Keratinocyte (primary cell): ENCODE data around the gene PRKN. TPM values are rescaled to one million over a fixed set of nuclear protein-coding genes. Genes with fewer than 3 reads are reported as not detected.
"Not testable (repeated sequence)": the region's sequence is repeated elsewhere in the genome, so short reads cannot be mapped to it uniquely, and the experiment has no call there.

ENCODE experiments used
- DNase-seq: peaks from one replicate; pipeline ENCODE4 v3.0.0-alpha.2; 2011; ENCODE audit warnings: low read depth, missing footprints, low spot score
- FAIRE-seq: peaks from 2 replicates; lab custom pipeline; 2011; peaks lifted over from hg19 to GRCh38; lab: Jason Lieb, UNC
- H2AFZ ChIP-seq: 2 replicates; pipeline ENCODE4 v1.6.0; 2012; ENCODE audit warnings: low read length, control low read depth, inconsistent platforms; ENCODE audit not compliant: control insufficient read depth
- H3K27ac ChIP-seq: 2 replicates; pipeline ENCODE4 v1.5.1; 2011; ENCODE audit warnings: low read length; ENCODE audit not compliant: control insufficient read depth, insufficient read depth
- H3K27me3 ChIP-seq: 3 replicates; pipeline ENCODE4 v1.6.0; 2011; ENCODE audit warnings: low read length; ENCODE audit not compliant: control insufficient read depth, insufficient read depth; ENCODE audit errors: extremely low read depth
- H3K36me3 ChIP-seq, 2 experiments: 2 replicates in 1 of 2; 3 replicates in 1 of 2; pipeline ENCODE4 v1.5.1; 2011; ENCODE audit warnings: low read length in 2 of 2, mild to moderate bottlenecking in 1 of 2; ENCODE audit not compliant: control insufficient read depth in 2 of 2, insufficient read depth in 2 of 2; ENCODE audit errors: extremely low read depth in 1 of 2
- H3K4me1 ChIP-seq: 3 replicates; pipeline ENCODE4 v1.5.1; 2011; ENCODE audit warnings: low read length; ENCODE audit not compliant: control insufficient read depth, insufficient read depth; ENCODE audit errors: extremely low read depth
- H3K4me2 ChIP-seq: 3 replicates; pipeline ENCODE4 v1.6.0; 2011; ENCODE audit warnings: low read depth, low read length; ENCODE audit not compliant: control insufficient read depth, insufficient read depth; ENCODE audit errors: extremely low read depth
- H3K4me3 ChIP-seq, 3 experiments: fragments of 200-600 bp in 1 of 3; sonication (generic) in 1 of 3; 2 replicates in 2 of 3; 3 replicates in 1 of 3; pipeline ENCODE4 v1.5.1; 2011 to 2016; ENCODE audit warnings: low read length in 3 of 3, mild to moderate bottlenecking in 3 of 3, control low read depth in 2 of 3, inconsistent platforms in 1 of 3, low read depth in 1 of 3, mixed read lengths in 1 of 3, mixed run types in 1 of 3, moderate library complexity in 1 of 3; ENCODE audit not compliant: control insufficient read depth in 2 of 3, insufficient read depth in 2 of 3; ENCODE audit errors: extremely low read depth in 1 of 3
- H3K79me2 ChIP-seq: 2 replicates; pipeline ENCODE4 v1.6.0; 2012; ENCODE audit warnings: low read length; ENCODE audit not compliant: control insufficient read depth, insufficient read depth
- H3K9ac ChIP-seq: 3 replicates; pipeline ENCODE4 v1.6.0; 2011; ENCODE audit warnings: low read length; ENCODE audit not compliant: control insufficient read depth, insufficient read depth; ENCODE audit errors: extremely low read depth
- H3K9me1 ChIP-seq: 3 replicates; pipeline ENCODE4 v1.6.0; 2011; ENCODE audit warnings: low read length; ENCODE audit not compliant: control insufficient read depth, insufficient read depth; ENCODE audit errors: extremely low read depth
- H3K9me3 ChIP-seq: 2 replicates; pipeline ENCODE4 v1.5.1; 2012; ENCODE audit warnings: low read depth, low read length; ENCODE audit not compliant: control insufficient read depth
- H4K20me1 ChIP-seq: 3 replicates; pipeline ENCODE4 v1.6.0; 2011; ENCODE audit warnings: low read length; ENCODE audit not compliant: control insufficient read depth, insufficient read depth; ENCODE audit errors: extremely low read depth
- EZH2 ChIP-seq: IDR thresholded peaks from one replicate; pipeline ENCODE4 v1.6.1; 2012; ENCODE audit warnings: inconsistent platforms, mild to moderate bottlenecking, low read length, moderate library complexity
- dilution Hi-C: fragments of 300-500 bp; cut with MboI; formaldehyde crosslinking; loops from one replicate; pipeline ENCODE4 v1.7.0; 2020; ENCODE audit warnings: low sequenced_read_pairs; ENCODE audit not compliant: extremely low pct_ligation_motif_present
- polyA plus RNA-seq, 5 experiments: library from polyadenylated mRNA; depleted of rRNA in 3 of 5; stranded (reverse) in 3 of 5; stranded (forward) in 1 of 5; unstranded in 1 of 5; fragments of >200 nt; gene quantifications; 1 replicate in 1 of 5; 2 replicates in 3 of 5; 3 replicates in 1 of 5; pipeline versions ENCODE4 v1.2.1 to v1.2.3, GENCODE V29; 2011 to 2012; ENCODE audit warnings: missing spikeins in 2 of 5, low read depth in 1 of 5, low replicate concordance in 1 of 5
- TF ChIP-seq, protein P1 (sequence below), 3 experiments: IDR thresholded peaks in 1 of 3; conservative IDR thresholded peaks in 1 of 3; optimal IDR thresholded peaks in 1 of 3; 2 replicates in 2 of 3; 3 replicates in 1 of 3; pipeline versions ENCODE3 to v1.5.1; 2011; ENCODE audit warnings: low read length in 3 of 3, mild to moderate bottlenecking in 3 of 3, moderate library complexity in 2 of 3, control low read depth in 1 of 3, inconsistent platforms in 1 of 3; ENCODE audit not compliant: insufficient read depth in 2 of 3; ENCODE audit errors: extremely low read depth in 1 of 3

PRKN gene
- polyA plus RNA-seq, 1 donor (not counting 4 experiments of a cell fraction or from before 2014, with no cell fraction given), result 0.67 TPM

GRCh38 chr6:162532283-162533008, 195.1 kb downstream of the PRKN start:
- dilution Hi-C loops, result no loop called here
- Histone ChIP-seq H3K79me2 (no peaks in the 10 kb centered on the region), H3K9me1 (no peaks in the 10 kb centered on the region), H3K9ac (no peak overlapping the region), H3K36me3 (no peaks in the 10 kb centered on the region), H3K4me2 (no peak overlapping the region), H3K9me3 (no peaks in the 10 kb centered on the region), H2AFZ (no peak overlapping the region), H4K20me1 (no peaks in the 10 kb centered on the region), H3K4me3 (no peak overlapping the region), H3K4me1 (no peaks in the 10 kb centered on the region), H3K27me3 (no peaks in the 10 kb centered on the region), H3K27ac (no peak overlapping the region)
- FAIRE-seq (no peak), DNase-seq (no peak)
- TF ChIP-seq, protein P1, sequence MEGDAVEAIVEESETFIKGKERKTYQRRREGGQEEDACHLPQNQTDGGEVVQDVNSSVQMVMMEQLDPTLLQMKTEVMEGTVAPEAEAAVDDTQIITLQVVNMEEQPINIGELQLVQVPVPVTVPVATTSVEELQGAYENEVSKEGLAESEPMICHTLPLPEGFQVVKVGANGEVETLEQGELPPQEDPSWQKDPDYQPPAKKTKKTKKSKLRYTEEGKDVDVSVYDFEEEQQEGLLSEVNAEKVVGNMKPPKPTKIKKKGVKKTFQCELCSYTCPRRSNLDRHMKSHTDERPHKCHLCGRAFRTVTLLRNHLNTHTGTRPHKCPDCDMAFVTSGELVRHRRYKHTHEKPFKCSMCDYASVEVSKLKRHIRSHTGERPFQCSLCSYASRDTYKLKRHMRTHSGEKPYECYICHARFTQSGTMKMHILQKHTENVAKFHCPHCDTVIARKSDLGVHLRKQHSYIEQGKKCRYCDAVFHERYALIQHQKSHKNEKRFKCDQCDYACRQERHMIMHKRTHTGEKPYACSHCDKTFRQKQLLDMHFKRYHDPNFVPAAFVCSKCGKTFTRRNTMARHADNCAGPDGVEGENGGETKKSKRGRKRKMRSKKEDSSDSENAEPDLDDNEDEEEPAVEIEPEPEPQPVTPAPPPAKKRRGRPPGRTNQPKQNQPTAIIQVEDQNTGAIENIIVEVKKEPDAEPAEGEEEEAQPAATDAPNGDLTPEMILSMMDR (optimal IDR thresholded peaks at IDR 0.05 in 1 of 3, IDR thresholded peaks at IDR 0.05 in 1 of 3, conservative IDR thresholded peaks at IDR 0.05 in 1 of 3; ENCODE audit: extremely low read depth in 1 of 3, insufficient read depth in 2 of 3, low read length in 3 of 3), result no peak
- no peak for TF ChIP-seq EZH2

DNA sequence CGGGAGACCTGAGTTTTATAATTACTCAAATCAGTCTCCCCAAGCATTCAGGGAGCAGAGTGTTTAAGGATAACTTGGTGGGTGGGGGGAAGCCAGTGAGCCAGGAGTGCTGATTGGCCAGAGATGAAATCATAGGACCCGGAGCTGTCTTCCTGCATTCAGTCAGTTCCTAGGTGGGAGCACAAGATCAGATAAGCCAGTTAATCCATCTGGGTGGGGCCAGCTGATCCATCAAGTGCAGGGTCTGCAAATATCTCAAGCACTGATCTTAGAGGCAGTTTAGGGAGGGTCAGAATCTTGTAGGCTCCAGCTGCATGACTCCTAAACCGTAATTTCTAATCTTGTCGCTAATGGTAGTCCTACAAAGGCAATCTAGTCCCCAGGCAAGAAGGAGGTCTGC, 196.2 kb downstream of the PRKN start:
- H3K4me2 ChIP-seq, H3K4me3 ChIP-seq, H3K9me1 ChIP-seq, H3K9me3 ChIP-seq, H2AFZ ChIP-seq, dilution Hi-C loops, H4K20me1 ChIP-seq, H3K27ac ChIP-seq, H3K36me3 ChIP-seq, DNase-seq, H3K27me3 ChIP-seq, H3K79me2 ChIP-seq, FAIRE-seq, H3K9ac ChIP-seq, H3K4me1 ChIP-seq: not testable (repeated sequence)

GRCh38 chr6:162528538-162528937, 199.0 kb downstream of the PRKN start:
- H3K9me1 ChIP-seq, result no peaks in the 10 kb centered on the region
- H3K36me3 ChIP-seq, result no peaks in the 10 kb centered on the region
- no peaks in the 10 kb centered on the region for H3K27me3 ChIP-seq
- H3K27ac ChIP-seq, result no peak overlapping the region
- TF ChIP-seq, protein P1 (optimal IDR thresholded peaks at IDR 0.05 in 1 of 3, IDR thresholded peaks at IDR 0.05 in 1 of 3, conservative IDR thresholded peaks at IDR 0.05 in 1 of 3; ENCODE audit: extremely low read depth in 1 of 3, insufficient read depth in 2 of 3, low read length in 3 of 3), result no peak
- TF ChIP-seq EZH2, result no peak
- H3K4me3 ChIP-seq, result no peak overlapping the region
- no peaks in the 10 kb centered on the region for H3K79me2 ChIP-seq
- H4K20me1 ChIP-seq, result no peaks in the 10 kb centered on the region
- FAIRE-seq (no peak), DNase-seq (no peak)
- no peak overlapping the region for H3K4me2 ChIP-seq
- H3K9me3 ChIP-seq, result no peaks in the 10 kb centered on the region
- H2AFZ ChIP-seq, result no peak overlapping the region
- H3K4me1 ChIP-seq, result no peaks in the 10 kb centered on the region
- H3K9ac ChIP-seq, result no peak overlapping the region
- dilution Hi-C loops, result no loop called here
